Measurements from ENCODE around the gene PRDM16. TPM values are rescaled to one million over a fixed set of nuclear protein-coding genes. Genes with fewer than 3 reads are reported as not detected.

PRDM16 gene
- total RNA-seq, 1 donor: 6.5 TPM

- Histone ChIP-seq H3K27me3 (ENCODE audit: insufficient read depth, low read length) (no peaks in the 10 kb centered on the region), H3K79me2 (ENCODE audit: insufficient read depth, low read length) (no peaks in the 10 kb centered on the region), H3K36me3 (ENCODE audit: insufficient read depth, low read length) (no peaks in the 10 kb centered on the region), H3K4me2 (ENCODE audit: insufficient read depth, low read length) (no peak overlapping the region), H3K27ac (ENCODE audit: low read depth, low read length) (no peak overlapping the region), H4K20me1 (ENCODE audit: insufficient read depth, low read length) (peaks cover 2% of the 10 kb centered on the region), H3K9me3 (ENCODE audit: low read depth, low read length) (no peaks in the 10 kb centered on the region), H3K4me1 (ENCODE audit: insufficient read depth, low read length) (no peaks in the 10 kb centered on the region), H2AFZ (ENCODE audit: low read length) (no peak overlapping the region), H3K4me3 (ENCODE audit: insufficient read depth, low read length) (no peak overlapping the region)
- peak; percentile 65 for DNase-seq (ENCODE audit: insufficient read length, low spot score, missing footprints)
- no peak for TF ChIP-seq CTCF (IDR thresholded peaks at IDR 0.05; ENCODE audit: extremely low read depth, low read depth, low read length)
Observed at GRCh38 chr1:3292868-3293562, 224.0 kb downstream of the PRDM16 start.

- Histone ChIP-seq H3K4me1 (ENCODE audit: insufficient read depth, low read length) (no peaks in the 10 kb centered on the region), H3K4me3 (ENCODE audit: insufficient read depth, low read length) (no peak overlapping the region), H3K9me3 (ENCODE audit: low read depth, low read length) (no peaks in the 10 kb centered on the region), H2AFZ (ENCODE audit: low read length) (no peak overlapping the region), H3K36me3 (ENCODE audit: insufficient read depth, low read length) (no peaks in the 10 kb centered on the region), H3K27ac (ENCODE audit: low read depth, low read length) (no peak overlapping the region), H3K27me3 (ENCODE audit: insufficient read depth, low read length) (no peaks in the 10 kb centered on the region), H3K79me2 (ENCODE audit: insufficient read depth, low read length) (no peaks in the 10 kb centered on the region), H3K4me2 (ENCODE audit: insufficient read depth, low read length) (no peak overlapping the region), H4K20me1 (ENCODE audit: insufficient read depth, low read length) (peaks cover 2% of the 10 kb centered on the region)
- DNase-seq (ENCODE audit: insufficient read length, low spot score, missing footprints): peak; percentile 71
- TF ChIP-seq CTCF (IDR thresholded peaks at IDR 0.05; ENCODE audit: extremely low read depth, low read depth, low read length): no peak
Observed at GRCh38 chr1:3293563-3294080, 224.6 kb downstream of the PRDM16 start.

GRCh38 chr1:3294450-3294849, 225.4 kb downstream of the PRDM16 start:
- no peaks in the 10 kb centered on the region for H3K4me1 ChIP-seq (ENCODE audit: insufficient read depth, low read length)
- H4K20me1 ChIP-seq (ENCODE audit: insufficient read depth, low read length): no peaks in the 10 kb centered on the region
- H3K4me2 ChIP-seq (ENCODE audit: insufficient read depth, low read length): no peak overlapping the region
- no peak for TF ChIP-seq CTCF (IDR thresholded peaks at IDR 0.05; ENCODE audit: extremely low read depth, low read depth, low read length)
- no peaks in the 10 kb centered on the region for H3K79me2 ChIP-seq (ENCODE audit: insufficient read depth, low read length)
- H3K36me3 ChIP-seq (ENCODE audit: insufficient read depth, low read length): no peaks in the 10 kb centered on the region
- DNase-seq (ENCODE audit: insufficient read length, low spot score, missing footprints): peak; percentile 63
- H3K9me3 ChIP-seq (ENCODE audit: low read depth, low read length): no peaks in the 10 kb centered on the region
- no peak overlapping the region for H2AFZ ChIP-seq (ENCODE audit: low read length)
- H3K4me3 ChIP-seq (ENCODE audit: insufficient read depth, low read length): no peak overlapping the region
- H3K27ac ChIP-seq (ENCODE audit: low read depth, low read length): no peak overlapping the region
- H3K27me3 ChIP-seq (ENCODE audit: insufficient read depth, low read length): no peaks in the 10 kb centered on the region

- Histone ChIP-seq H3K4me1 (ENCODE audit: insufficient read depth, low read length) (no peaks in the 10 kb centered on the region), H3K9me3 (ENCODE audit: low read depth, low read length) (no peaks in the 10 kb centered on the region), H3K79me2 (ENCODE audit: insufficient read depth, low read length) (no peaks in the 10 kb centered on the region), H3K36me3 (ENCODE audit: insufficient read depth, low read length) (no peaks in the 10 kb centered on the region), H3K4me3 (ENCODE audit: insufficient read depth, low read length) (no peak overlapping the region), H4K20me1 (ENCODE audit: insufficient read depth, low read length) (no peaks in the 10 kb centered on the region), H3K27ac (ENCODE audit: low read depth, low read length) (no peak overlapping the region), H3K27me3 (ENCODE audit: insufficient read depth, low read length) (no peaks in the 10 kb centered on the region), H3K4me2 (ENCODE audit: insufficient read depth, low read length) (no peak overlapping the region), H2AFZ (ENCODE audit: low read length) (no peak overlapping the region)
- peak; percentile 71 for DNase-seq (ENCODE audit: insufficient read length, low spot score, missing footprints)
- TF ChIP-seq CTCF (IDR thresholded peaks at IDR 0.05; ENCODE audit: extremely low read depth, low read depth, low read length): no peak
Observed at GRCh38 chr1:3295846-3296245, 226.8 kb downstream of the PRDM16 start.

All from osteoblast (primary cell).